Neuronal stem cell (in vitro differentiated cells): Measurements from ENCODE around the gene ALS2.

Experiments used
- DNase-seq: peaks from one replicate; pipeline ENCODE4 v3.0.0-alpha.2; 2013; ENCODE audit warnings: low spot score
- H2AFZ ChIP-seq: one replicate; pipeline ENCODE4 v1.6.1; 2013; ENCODE audit warnings: mild to moderate bottlenecking, low read length, inconsistent platforms
- H2AK5ac ChIP-seq: 2 replicates; pipeline ENCODE4 v1.6.1; 2013; ENCODE audit warnings: low read depth, mild to moderate bottlenecking, inconsistent platforms, low read length, moderate library complexity, mixed read lengths
- H2BK120ac ChIP-seq: 2 replicates; pipeline ENCODE4 v1.6.1; 2013; ENCODE audit warnings: low read depth, mild to moderate bottlenecking, inconsistent platforms, low read length, moderate library complexity, mixed read lengths
- H2BK12ac ChIP-seq: one replicate; pipeline ENCODE4 v1.6.1; 2013; ENCODE audit warnings: low read length, inconsistent platforms
- H2BK15ac ChIP-seq: 2 replicates; pipeline ENCODE4 v1.6.1; 2013; ENCODE audit warnings: mild to moderate bottlenecking, low read length, inconsistent platforms, mixed read lengths
- H2BK5ac ChIP-seq: one replicate; pipeline ENCODE4 v1.6.1; 2013; ENCODE audit warnings: inconsistent platforms, mild to moderate bottlenecking, low read length, moderate library complexity
- H3K14ac ChIP-seq: one replicate; pipeline ENCODE4 v1.6.1; 2013; ENCODE audit warnings: low read length, inconsistent platforms
- H3K18ac ChIP-seq: 2 replicates; pipeline ENCODE4 v1.6.1; 2013; ENCODE audit warnings: low read length, inconsistent platforms
- H3K23ac ChIP-seq: 2 replicates; pipeline ENCODE4 v1.6.1; 2013; ENCODE audit warnings: low read depth, mild to moderate bottlenecking, mixed read lengths, low read length, inconsistent platforms; ENCODE audit not compliant: poor library complexity
- H3K27ac ChIP-seq: replicated peaks from 3 replicates; pipeline ENCODE4 v1.5.1; 2013; ENCODE audit warnings: low read length, inconsistent platforms
- H3K27me3 ChIP-seq, 3 experiments: 2 replicates each; pipeline ENCODE4 v1.6.1; 2013; ENCODE audit warnings: low read length in 3 of 3, mild to moderate bottlenecking in 2 of 3, inconsistent platforms in 1 of 3, low read depth in 1 of 3, mixed read lengths in 1 of 3, moderate library complexity in 1 of 3; ENCODE audit not compliant: control insufficient read depth in 3 of 3, insufficient read depth in 3 of 3
- H3K36me3 ChIP-seq, 2 donors: replicated peaks in 1 of 2; 2 replicates each; pipeline ENCODE4 v1.6.1; 2013; ENCODE audit warnings: low read length in 2 of 2; ENCODE audit not compliant: control insufficient read depth in 2 of 2, insufficient read depth in 2 of 2
- H3K4ac ChIP-seq: 2 replicates; pipeline ENCODE4 v1.6.1; 2013; ENCODE audit warnings: inconsistent platforms, mild to moderate bottlenecking, low read length, moderate library complexity
- H3K4me1 ChIP-seq, 2 donors: 1 replicate in 1 of 2; 2 replicates in 1 of 2; pipeline ENCODE4 v1.6.1; 2013; ENCODE audit warnings: low read length in 2 of 2, low read depth in 1 of 2; ENCODE audit not compliant: control insufficient read depth in 2 of 2, insufficient read depth in 1 of 2
- H3K4me2 ChIP-seq: one replicate; pipeline ENCODE4 v1.6.1; 2013; ENCODE audit warnings: mild to moderate bottlenecking, low read length, inconsistent platforms; ENCODE audit not compliant: insufficient read depth, poor library complexity, severe bottlenecking
- H3K4me3 ChIP-seq, 2 donors: 2 replicates each; pipeline ENCODE4 v1.5.1; 2013; ENCODE audit warnings: low read length in 2 of 2, mild to moderate bottlenecking in 2 of 2, inconsistent platforms in 1 of 2, moderate library complexity in 1 of 2
- H3K79me1 ChIP-seq: one replicate; pipeline ENCODE4 v1.6.1; 2013; ENCODE audit warnings: low read depth, mild to moderate bottlenecking, inconsistent platforms, low read length, moderate library complexity
- H3K9ac ChIP-seq: one replicate; pipeline ENCODE4 v1.6.1; 2013; ENCODE audit warnings: mild to moderate bottlenecking, low read depth, low read length, inconsistent platforms; ENCODE audit not compliant: poor library complexity
- H3K9me3 ChIP-seq, 2 donors: replicated peaks in 1 of 2; 2 replicates each; pipeline versions ENCODE3 to v1.6.1; 2013; ENCODE audit warnings: low read length in 2 of 2, mild to moderate bottlenecking in 2 of 2, inconsistent platforms in 1 of 2, low read depth in 1 of 2, mixed read lengths in 1 of 2, moderate library complexity in 1 of 2; ENCODE audit not compliant: control insufficient read depth in 2 of 2, insufficient read depth in 1 of 2
- H4K8ac ChIP-seq: one replicate; pipeline ENCODE4 v1.6.1; 2013; ENCODE audit warnings: low read depth, mild to moderate bottlenecking, inconsistent platforms, low read length, moderate library complexity
- H4K91ac ChIP-seq: one replicate; pipeline ENCODE4 v1.6.1; 2013; ENCODE audit warnings: low read length, low read depth, mild to moderate bottlenecking, inconsistent platforms; ENCODE audit not compliant: poor library complexity
- WGBS, 2 donors: extraction: QIAGEN DNeasy Blood & Tissue Kit; methylation state at CpG; one replicate each; pipeline ENCODE4 v1.1.7; 2013; ENCODE audit warnings: missing lambda C conversion rate in 2 of 2, mixed read lengths in 1 of 2; ENCODE audit not compliant: insufficient read length in 2 of 2, insufficient replicate concordance in 1 of 2; ENCODE audit errors: extremely low coverage in 2 of 2; 5-methylcytosine and 5-hydroxymethylcytosine counted together

ALS2 gene

GRCh38 chr2:201704536-201704935 lies 76.2 kb downstream of the ALS2 start:
- Histone ChIP-seq H3K18ac (no peak overlapping the region), H3K14ac (no peak overlapping the region), H3K79me1 (no peaks in the 10 kb centered on the region), H2AFZ (no peak overlapping the region), H3K4me3 (no peak overlapping the region), H3K27me3 (no peaks in the 10 kb centered on the region), H4K91ac (no peak overlapping the region), H2BK15ac (no peak overlapping the region), H3K23ac (no peak overlapping the region), H2BK12ac (no peak overlapping the region), H3K9me3 (no peaks in the 10 kb centered on the region), H3K27ac (no peak overlapping the region), H3K4me1 (no peaks in the 10 kb centered on the region), H2BK120ac (no peak overlapping the region), H2AK5ac (no peak overlapping the region), H2BK5ac (no peak overlapping the region), H4K8ac (no peak overlapping the region), H3K9ac (no peak overlapping the region), H3K4me2 (no peak overlapping the region), H3K4ac (no peak overlapping the region), H3K36me3 (peaks cover 9 to 92% of the 10 kb centered on the region in 2 donors)
- WGBS, 2 donors, result no CpG with 5 or more reads among the region's 5 CpGs
- DNase-seq, result no peak

GRCh38 chr2:201701646-201702045 lies 79.1 kb downstream of the ALS2 start:
- WGBS, 2 donors, result no CpG with 5 or more reads among the region's 1 CpG
- H2AK5ac ChIP-seq, result no peak overlapping the region
- H3K79me1 ChIP-seq, result no peaks in the 10 kb centered on the region
- H3K9me3 ChIP-seq, result no peaks in the 10 kb centered on the region
- no peak overlapping the region for H2BK120ac ChIP-seq
- H3K27ac ChIP-seq, result no peak overlapping the region
- no peak overlapping the region for H3K14ac ChIP-seq
- no peak for DNase-seq
- H2BK15ac ChIP-seq, result no peak overlapping the region
- no peak overlapping the region for H2BK5ac ChIP-seq
- no peak overlapping the region for H3K9ac ChIP-seq
- H3K4me1 ChIP-seq, result no peaks in the 10 kb centered on the region
- no peak overlapping the region for H4K8ac ChIP-seq
- no peak overlapping the region for H3K18ac ChIP-seq
- H2BK12ac ChIP-seq, result no peak overlapping the region
- H3K23ac ChIP-seq, result no peak overlapping the region
- H3K27me3 ChIP-seq, result no peaks in the 10 kb centered on the region
- no peak overlapping the region for H4K91ac ChIP-seq
- no peak overlapping the region for H2AFZ ChIP-seq
- peaks cover 6 to 64% of the 10 kb centered on the region in 2 donors for H3K36me3 ChIP-seq
- H3K4me3 ChIP-seq, result no peak overlapping the region
- H3K4ac ChIP-seq, result no peak overlapping the region
- H3K4me2 ChIP-seq, result no peak overlapping the region

GRCh38 chr2:201699416-201699815 lies 81.3 kb downstream of the ALS2 start:
- no peak overlapping the region for H4K8ac ChIP-seq
- H3K9me3 ChIP-seq, result no peaks in the 10 kb centered on the region
- no peak overlapping the region for H3K9ac ChIP-seq
- H2AFZ ChIP-seq, result no peak overlapping the region
- H3K14ac ChIP-seq, result no peak overlapping the region
- no peak overlapping the region for H2BK5ac ChIP-seq
- H3K79me1 ChIP-seq, result no peaks in the 10 kb centered on the region
- no peak overlapping the region for H2BK15ac ChIP-seq
- no peak overlapping the region for H3K18ac ChIP-seq
- no peak for DNase-seq
- H3K4me1 ChIP-seq, result peaks cover 0 to 8% of the 10 kb centered on the region in 2 donors
- H4K91ac ChIP-seq, result no peak overlapping the region
- H3K27me3 ChIP-seq, result no peaks in the 10 kb centered on the region
- no peak overlapping the region for H3K27ac ChIP-seq
- H3K4me2 ChIP-seq, result no peak overlapping the region
- WGBS, 2 donors, result no CpG with 5 or more reads among the region's 1 CpG
- peaks cover 2 to 44% of the 10 kb centered on the region in 2 donors for H3K36me3 ChIP-seq
- no peak overlapping the region for H3K4me3 ChIP-seq
- H2BK120ac ChIP-seq, result no peak overlapping the region
- no peak overlapping the region for H2AK5ac ChIP-seq
- H3K23ac ChIP-seq, result no peak overlapping the region
- no peak overlapping the region for H3K4ac ChIP-seq
- no peak overlapping the region for H2BK12ac ChIP-seq

- Histone ChIP-seq H3K9ac (no peak within 1 kb of the TSS), H2BK120ac (no peak within 1 kb of the TSS), H2AFZ (no peak within 1 kb of the TSS), H3K18ac (no peak within 1 kb of the TSS), H3K14ac (no peak within 1 kb of the TSS), H3K27ac (no peak within 1 kb of the TSS), H3K27me3 (no peaks in the 10 kb centered on the region), H2AK5ac (no peak within 1 kb of the TSS), H4K91ac (no peak within 1 kb of the TSS), H2BK5ac (no peak within 1 kb of the TSS), H4K8ac (no peak within 1 kb of the TSS), H3K79me1 (no peaks in the 10 kb centered on the region), H3K4ac (no peak within 1 kb of the TSS), H3K9me3 (no peaks in the 10 kb centered on the region), H3K4me3 (no peak within 1 kb of the TSS), H3K4me1 (peaks cover 0 to 8% of the 10 kb centered on the region in 2 donors), H3K36me3 (peaks cover 0 to 37% of the 10 kb centered on the region in 2 donors), H3K23ac (no peak within 1 kb of the TSS), H3K4me2 (no peak within 1 kb of the TSS), H2BK12ac (no peak within 1 kb of the TSS), H2BK15ac (no peak within 1 kb of the TSS)
- WGBS, 2 donors, result no CpG with 5 or more reads among the region's 3 CpGs
- DNase-seq, result no peak
Measured at GRCh38 chr2:201698588-201699226, 82.0 kb downstream of the ALS2 start, which contains the start of gene MPP4. MPP4 (minus strand) TSS chr2:201698644; CDS start chr2:201693954, 4,690 bp downstream.
